Measurements from ENCODE around the gene NTSR1. TPM values are rescaled to one million over a fixed set of nuclear protein-coding genes. Genes with fewer than 3 reads are reported as not detected.
A peak's percentile ranks its signal among the peaks of the same experiment; 100 is the strongest.
"Not testable (repeated sequence)": the region's sequence is repeated elsewhere in the genome, so short reads cannot be mapped to it uniquely, and the experiment has no call there.

Gene NTSR1
- total RNA-seq, 4 donors from 2014 or later: 0.67 TPM; not detected in 3

DNA sequence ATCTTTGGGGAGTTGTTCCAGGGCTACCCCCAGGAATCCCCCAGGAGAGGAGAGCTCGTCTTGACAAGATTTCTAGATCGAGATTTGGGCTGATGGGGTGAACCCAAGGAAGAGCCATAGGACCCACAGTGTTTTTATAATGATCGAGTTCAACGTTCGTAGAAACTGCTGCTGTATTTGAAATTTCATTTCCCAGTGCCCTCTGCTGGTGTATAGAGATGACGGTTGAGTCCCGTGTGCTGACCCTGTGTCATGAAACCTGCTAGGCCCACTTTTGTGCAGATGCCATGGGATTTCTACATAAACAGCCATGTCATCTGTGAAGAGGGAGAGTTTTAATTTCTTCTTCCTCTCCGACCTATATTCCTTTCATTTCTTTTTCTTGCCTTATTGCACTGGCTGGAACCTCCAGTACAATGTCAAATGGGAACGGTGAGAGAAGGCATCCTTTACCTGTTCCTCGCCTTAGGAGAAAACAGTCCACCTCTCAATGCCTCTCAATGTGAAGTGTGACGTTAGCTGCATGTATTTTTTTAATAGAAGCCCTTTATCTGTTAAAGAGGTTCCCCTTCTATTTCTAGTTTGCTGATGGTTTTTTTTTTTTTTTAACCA lies 28.6 kb upstream of the NTSR1 start:
- WGBS, 2 donors: 94 to 95% methylated on average over 11 of the region's 11 CpGs
- Histone ChIP-seq H3K27me3 (no peaks in the 10 kb centered on the region), H3K4me3 (replicated peaks in 1 of 3) (no peak overlapping the region), H3K4me1 (peaks cover 0 to 6% of the 10 kb centered on the region in 2 donors), H3K36me3 (no peaks in the 10 kb centered on the region), H3K9me3 (no peaks in the 10 kb centered on the region), H3K27ac (no peak overlapping the region)
- TF ChIP-seq POLR2A (IDR thresholded peaks at IDR 0.05): no peak
- TF ChIP-seq, protein P1, sequence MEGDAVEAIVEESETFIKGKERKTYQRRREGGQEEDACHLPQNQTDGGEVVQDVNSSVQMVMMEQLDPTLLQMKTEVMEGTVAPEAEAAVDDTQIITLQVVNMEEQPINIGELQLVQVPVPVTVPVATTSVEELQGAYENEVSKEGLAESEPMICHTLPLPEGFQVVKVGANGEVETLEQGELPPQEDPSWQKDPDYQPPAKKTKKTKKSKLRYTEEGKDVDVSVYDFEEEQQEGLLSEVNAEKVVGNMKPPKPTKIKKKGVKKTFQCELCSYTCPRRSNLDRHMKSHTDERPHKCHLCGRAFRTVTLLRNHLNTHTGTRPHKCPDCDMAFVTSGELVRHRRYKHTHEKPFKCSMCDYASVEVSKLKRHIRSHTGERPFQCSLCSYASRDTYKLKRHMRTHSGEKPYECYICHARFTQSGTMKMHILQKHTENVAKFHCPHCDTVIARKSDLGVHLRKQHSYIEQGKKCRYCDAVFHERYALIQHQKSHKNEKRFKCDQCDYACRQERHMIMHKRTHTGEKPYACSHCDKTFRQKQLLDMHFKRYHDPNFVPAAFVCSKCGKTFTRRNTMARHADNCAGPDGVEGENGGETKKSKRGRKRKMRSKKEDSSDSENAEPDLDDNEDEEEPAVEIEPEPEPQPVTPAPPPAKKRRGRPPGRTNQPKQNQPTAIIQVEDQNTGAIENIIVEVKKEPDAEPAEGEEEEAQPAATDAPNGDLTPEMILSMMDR (IDR thresholded peaks at IDR 0.05): no peak
- no peak for DNase-seq
- intact Hi-C loops (cut with DNase I): no loop called here

DNA sequence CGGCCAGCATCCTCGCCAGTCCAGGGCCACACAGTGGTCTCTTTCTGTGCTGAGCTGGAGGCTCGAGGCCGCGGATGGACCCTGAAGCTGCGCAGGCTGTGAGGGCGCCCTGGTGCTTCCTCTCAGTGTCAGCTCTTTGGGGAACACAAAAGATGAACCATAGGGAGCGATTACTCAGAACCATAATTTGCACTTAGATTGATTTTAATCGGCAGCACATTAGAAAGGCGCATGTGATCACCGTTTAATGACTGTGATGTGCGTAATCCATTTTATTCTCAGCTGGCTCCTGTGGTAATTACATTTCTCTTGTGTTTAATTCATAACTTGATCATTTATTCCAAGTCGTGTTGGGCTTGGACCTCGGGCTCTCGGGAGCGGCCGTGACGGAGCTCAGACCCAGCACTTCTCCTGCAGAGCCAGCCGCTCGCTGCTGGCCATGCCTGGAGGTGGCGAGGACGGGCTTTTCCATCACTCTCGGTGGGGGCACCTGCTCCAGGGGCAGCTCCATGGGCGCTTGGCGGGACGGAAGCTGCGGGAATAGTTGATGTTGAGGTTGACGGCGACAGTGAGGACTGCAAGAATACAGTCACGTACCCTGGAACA lies 25.6 kb upstream of the NTSR1 start:
- Histone ChIP-seq H3K4me1 (peaks cover 0 to 6% of the 10 kb centered on the region in 2 donors), H3K9me3 (no peaks in the 10 kb centered on the region), H3K4me3 (replicated peaks in 1 of 3) (no peak overlapping the region), H3K27ac (no peak overlapping the region), H3K36me3 (no peaks in the 10 kb centered on the region), H3K27me3 (no peaks in the 10 kb centered on the region)
- intact Hi-C loops (cut with DNase I): no loop called here
- DNase-seq: no peak
- WGBS, 2 donors: 81 to 87% methylated on average over 30 of the region's 30 CpGs
- TF ChIP-seq, protein P1 (IDR thresholded peaks at IDR 0.05): no peak
- no peak for TF ChIP-seq POLR2A (IDR thresholded peaks at IDR 0.05)

DNA sequence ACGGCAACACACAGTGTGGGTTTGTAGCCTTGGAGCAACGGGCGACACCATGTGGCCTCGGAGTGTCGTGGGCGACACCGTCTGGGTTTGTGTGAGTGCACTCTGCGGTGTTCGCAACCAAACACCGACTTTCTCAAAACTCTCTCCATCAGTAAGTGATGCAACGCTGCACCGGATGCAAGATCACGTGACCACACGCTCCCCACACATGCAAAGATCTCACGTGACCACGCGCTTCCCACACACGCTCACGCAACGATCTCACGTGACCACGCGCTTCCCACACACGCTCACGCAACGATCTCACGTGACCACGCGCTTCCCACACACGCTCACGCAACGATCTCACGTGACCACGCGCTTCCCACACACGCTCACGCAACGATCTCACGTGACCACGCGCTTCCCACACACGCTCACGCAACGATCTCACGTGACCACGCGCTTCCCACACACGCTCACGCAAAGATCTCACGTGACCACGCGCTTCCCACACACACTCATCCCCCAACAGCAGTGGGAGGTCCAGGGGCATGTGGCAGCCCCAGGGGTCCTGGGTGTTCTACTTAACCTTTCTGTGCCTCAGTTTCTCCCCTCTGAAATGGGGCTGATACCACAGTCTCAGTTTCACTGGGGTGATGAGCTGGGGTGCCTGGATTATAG lies 24.8 kb upstream of the NTSR1 start:
- intact Hi-C loops (cut with DNase I); H3K27ac ChIP-seq; H3K4me3 ChIP-seq (replicated peaks in 1 of 3); H3K36me3 ChIP-seq; DNase-seq; H3K9me3 ChIP-seq; H3K27me3 ChIP-seq; H3K4me1 ChIP-seq: not testable (repeated sequence)
- WGBS, 2 donors: 95 to 96% methylated on average over 35 to 40 of the region's 52 CpGs

DNA sequence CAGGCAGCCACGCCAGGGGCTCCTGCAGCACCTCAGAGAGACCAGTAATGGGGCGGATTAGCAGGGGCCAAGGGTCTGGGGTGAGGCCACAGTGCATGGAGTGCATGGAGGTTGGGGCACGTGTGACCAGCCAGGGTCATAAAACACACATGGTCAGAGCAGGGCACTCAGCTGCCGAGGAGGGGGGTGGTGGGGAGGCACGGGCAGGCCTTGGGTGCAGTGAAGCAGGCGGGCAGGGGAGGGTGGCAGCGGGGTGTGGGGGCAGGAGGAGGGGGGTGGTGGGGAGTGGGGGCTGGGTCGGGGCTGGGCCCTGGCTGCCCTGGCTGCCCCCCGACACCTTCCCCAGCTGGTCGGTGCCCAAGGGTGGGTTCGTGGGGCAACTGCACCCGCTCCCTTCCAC lies 23.7 kb upstream of the NTSR1 start:
- intact Hi-C loops (cut with DNase I): no loop called here

DNA sequence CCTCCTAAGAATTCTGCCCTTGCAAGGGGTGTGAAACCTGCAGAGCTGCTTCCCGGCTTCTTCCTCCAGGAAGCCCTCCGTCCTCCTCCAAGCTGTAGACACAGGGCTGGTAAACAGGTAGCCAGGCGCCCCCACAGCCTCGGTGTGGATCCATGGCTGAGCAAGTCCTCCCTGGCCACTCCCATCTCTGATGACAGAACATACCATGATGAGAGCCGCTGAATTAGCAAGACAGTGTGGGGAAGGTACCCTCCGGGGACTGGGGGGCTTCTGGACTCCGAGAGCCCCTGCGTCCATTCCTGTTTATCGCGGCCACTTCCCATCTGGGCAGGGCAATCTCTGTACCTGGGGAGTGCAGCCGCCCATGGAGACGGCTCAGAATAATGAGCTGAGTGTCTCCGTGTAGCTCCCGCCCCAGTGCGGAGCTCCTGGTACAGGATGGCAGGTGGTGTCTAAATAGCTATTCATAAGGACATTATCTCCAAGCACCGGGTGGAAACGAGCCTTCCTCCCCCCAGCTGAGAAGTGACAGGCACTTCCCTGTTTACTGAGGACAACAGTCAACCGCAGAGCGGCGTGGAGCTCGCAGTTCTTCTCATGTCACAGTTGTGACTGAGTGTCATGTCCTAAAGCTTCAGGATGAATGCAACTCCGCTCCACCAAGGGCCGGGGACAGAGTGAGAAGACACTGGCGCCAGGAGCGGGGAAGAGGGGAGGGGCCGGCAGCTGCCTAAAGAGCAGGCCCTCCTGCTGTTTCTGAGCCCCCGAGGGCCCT lies 22.7 kb upstream of the NTSR1 start:
- H3K4me3 ChIP-seq (replicated peaks in 1 of 3): no peak overlapping the region
- no peak overlapping the region for H3K27ac ChIP-seq
- no peaks in the 10 kb centered on the region for H3K27me3 ChIP-seq
- peaks cover 0 to 6% of the 10 kb centered on the region in 2 donors for H3K4me1 ChIP-seq
- no peaks in the 10 kb centered on the region for H3K36me3 ChIP-seq
- H3K9me3 ChIP-seq: no peaks in the 10 kb centered on the region
- no peak for TF ChIP-seq POLR2A (IDR thresholded peaks at IDR 0.05)
- TF ChIP-seq, protein P1 (IDR thresholded peaks at IDR 0.05): no peak
- DNase-seq: peak in 1 of 2 donors; percentile 11
- intact Hi-C loops (cut with DNase I): no loop called here
- WGBS, 2 donors: 35 to 41% methylated on average over 22 to 27 of the region's 27 CpGs

More for the DNA sequence above, 23.7 kb upstream of the NTSR1 start:
- Histone ChIP-seq H3K27ac (no peak overlapping the region), H3K36me3 (no peaks in the 10 kb centered on the region), H3K4me3 (replicated peaks in 1 of 3) (no peak overlapping the region), H3K4me1 (peaks cover 0 to 6% of the 10 kb centered on the region in 2 donors), H3K9me3 (no peaks in the 10 kb centered on the region), H3K27me3 (no peaks in the 10 kb centered on the region)
- DNase-seq: peak; percentile 39 to 68
- TF ChIP-seq POLR2A (IDR thresholded peaks at IDR 0.05): no peak
- TF ChIP-seq, protein P1 (IDR thresholded peaks at IDR 0.05): no peak
- WGBS, 2 donors: 59 to 78% methylated on average over 7 to 11 of the region's 12 CpGs
